ENCODE results near the gene CDPF1. TPM values are rescaled to one million over a fixed set of nuclear protein-coding genes. Genes with fewer than 3 reads are reported as not detected.
A peak's percentile ranks its signal among the peaks of the same experiment; 100 is the strongest.

CDPF1 gene
- total and polyA plus RNA-seq, 2 of the 13 experiments (the other 11 are each of a cell fraction or from before 2014, with no cell fraction given), result 5.2 to 8.1 TPM

GRCh38 chr22:46295277-46295971, 45.3 kb upstream of the CDPF1 start:
- CTCF ChIA-PET (ENCODE audit: low intra/inter-chr PET ratio, low total read pairs), result no interaction called here
- H3K9ac ChIP-seq (ENCODE audit: insufficient read depth, low read depth, low read length), result peak overlapping the region; percentile 66
- H3K9me3 ChIP-seq (ENCODE audit: low read length), result no peaks in the 10 kb centered on the region
- in situ Hi-C loops (cut with HindIII; ENCODE audit: extremely low pct_ligation_motif_present, low pct_unique_long_range_greater_than_20kb), result no loop called here
- no TSS peak for BruUV-seq (replicated peaks)
- DNase-seq (ENCODE audit: low spot score) (no peak), ATAC-seq (peak; percentile 17), FAIRE-seq (no peak)
- H3K79me2 ChIP-seq (ENCODE audit: insufficient read depth, low read length), result peaks cover 18% of the 10 kb centered on the region
- H3K4me2 ChIP-seq (ENCODE audit: low read depth, low read length), result peak overlapping the region; percentile 96
- H3K27ac ChIP-seq (ENCODE audit: extremely low read length, insufficient read depth, low read length), result no peak overlapping the region
- peak overlapping the region; percentile 82 to 91 (median 84) for H3K4me3 ChIP-seq (replicated peaks in 1 of 3; ENCODE audit: insufficient read depth in 1 of 3, low read depth in 2 of 3, low read length in 3 of 3)
- no peaks in the 10 kb centered on the region for H4K20me1 ChIP-seq (ENCODE audit: insufficient read depth, low read length)
- POLR2A ChIA-PET, result interaction anchor here (1.0 to 2.4 kb wide), 10 partner anchors 8 to 167 kb away, joined by 3 to 33 read pairs (median 4); partner anchors contain the start of genes CDPF1, TRMU and TTC38
- H3K4me1 ChIP-seq (ENCODE audit: insufficient read depth, low read length), result peaks cover 28% of the 10 kb centered on the region
- no peaks in the 10 kb centered on the region; a peak in 1 of 5 replicates for H3K27me3 ChIP-seq (ENCODE audit: control insufficient read depth in 1 of 2, insufficient read depth in 2 of 2, low read length in 2 of 2)
- H2AFZ ChIP-seq (ENCODE audit: low read length), result no peak overlapping the region
- peaks cover 14 to 37% of the 10 kb centered on the region in 2 experiments for H3K36me3 ChIP-seq (replicated peaks in 1 of 2; ENCODE audit: control insufficient read depth in 1 of 2, insufficient read depth in 2 of 2, low read length in 2 of 2)
- intact Hi-C loops (cut with micrococcal nuclease; ENCODE audit: unreplicated experiment), result no loop called here
- WGBS (ENCODE audit: low lambda C conversion rate), result 90% methylated on average over 1 of the region's 4 CpGs
- peak; percentile 38; the same call in 1 of the 2 replicates for TF ChIP-seq ZKSCAN1 (IDR thresholded peaks at IDR 0.05; ENCODE audit: low read length)
- 0 out of 2 replicates have a peak, but pooled peaks have one; percentile 27 for TF ChIP-seq PAF1 (CRISPR knock-in tag; IDR thresholded peaks at IDR 0.05)
- TF ChIP-seq AGO1 (IDR thresholded peaks at IDR 0.05; ENCODE audit: low read depth, low read length, poor library complexity, severe bottlenecking), result peak; percentile 30
- peak; percentile 46 for TF ChIP-seq POLR2AphosphoS5 (IDR thresholded peaks at IDR 0.05; ENCODE audit: low read depth, low read length)
- no peak for TF ChIP-seq MAF1 (CRISPR knock-in tag; IDR thresholded peaks at IDR 0.05; ENCODE audit: borderline replicate concordance)
- 0 out of 2 replicates have a peak, but pooled peaks have one; percentile 11 for TF ChIP-seq HNRNPL (IDR thresholded peaks at IDR 0.05; ENCODE audit: low read depth, low read length)
- TF ChIP-seq JDP2 (CRISPR knock-in tag; IDR thresholded peaks at IDR 0.05; ENCODE audit: borderline replicate concordance), result no peak
- TF ChIP-seq AGO2 (optimal IDR thresholded peaks at IDR 0.05; ENCODE audit: low read depth, low read length), result peak; percentile 75
- peak; percentile 83 for TF ChIP-seq RBM22 (optimal IDR thresholded peaks at IDR 0.05; ENCODE audit: low read length)
- TF ChIP-seq SSRP1 (CRISPR knock-in tag; IDR thresholded peaks at IDR 0.05), result peak; percentile 60; the same call in 1 of the 2 replicates
- TF ChIP-seq ZBTB20 (CRISPR knock-in tag; IDR thresholded peaks at IDR 0.05; ENCODE audit: borderline replicate concordance, low read depth), result no peak
- peak; percentile 60; the same call in 1 of the 2 replicates for TF ChIP-seq POLR2G (IDR thresholded peaks at IDR 0.05; ENCODE audit: low read depth, low read length)
- peak in 1 of 2 experiments; percentile 51; a peak in 2 of 4 replicates for TF ChIP-seq POLR2A (IDR thresholded peaks at IDR 0.05; ENCODE audit: insufficient read depth in 1 of 2, low read depth in 2 of 2, low read length in 2 of 2)
- 0 out of 2 replicates have a peak, but pooled peaks have one; percentile 16 for TF ChIP-seq ZBTB7A (CRISPR knock-in tag; IDR thresholded peaks at IDR 0.05)
- no peak for TF ChIP-seq ARNT (IDR thresholded peaks at IDR 0.05)
- TF ChIP-seq ZNF256 (CRISPR knock-in tag; conservative IDR thresholded peaks at IDR 0.05), result no peak
- peak; percentile 62; the same call in 1 of the 2 replicates for TF ChIP-seq AKAP8 (CRISPR knock-in tag; IDR thresholded peaks at IDR 0.05)
- no peak for TF ChIP-seq ZBTB21 (CRISPR knock-in tag; IDR thresholded peaks at IDR 0.05)
- 0 out of 2 replicates have a peak, but pooled peaks have one; percentile 26 for TF ChIP-seq SALL1 (CRISPR knock-in tag; IDR thresholded peaks at IDR 0.05)
- 0 out of 2 replicates have a peak, but pooled peaks have one; percentile 41 for TF ChIP-seq MBD4 (IDR thresholded peaks at IDR 0.05; ENCODE audit: borderline replicate concordance, low read length)
- TF ChIP-seq RAD21 (CRISPR knock-in tag; IDR thresholded peaks at IDR 0.05), result no peak
- TF ChIP-seq ZNF326 (CRISPR knock-in tag; IDR thresholded peaks at IDR 0.05; ENCODE audit: borderline replicate concordance), result peak; percentile 27; the same call in 1 of the 2 replicates
- no peak for TF ChIP-seq ZNF770 (CRISPR knock-in tag; IDR thresholded peaks at IDR 0.05)

Measured in HepG2 (cell line).